Measurements from ENCODE around the gene LTBP3. TPM values are rescaled to one million over a fixed set of nuclear protein-coding genes. Genes with fewer than 3 reads are reported as not detected.

The LTBP3 gene
- total RNA-seq, 1 experiment from 2014 or later = 166 TPM

- H3K4me1 Mint-ChIP-seq (ENCODE audit: low read depth, unreplicated experiment) = peaks cover 37% of the 10 kb centered on the region
Observed at GRCh38 chr11:65497141-65498041, 60.8 kb downstream of the LTBP3 start.

DNA sequence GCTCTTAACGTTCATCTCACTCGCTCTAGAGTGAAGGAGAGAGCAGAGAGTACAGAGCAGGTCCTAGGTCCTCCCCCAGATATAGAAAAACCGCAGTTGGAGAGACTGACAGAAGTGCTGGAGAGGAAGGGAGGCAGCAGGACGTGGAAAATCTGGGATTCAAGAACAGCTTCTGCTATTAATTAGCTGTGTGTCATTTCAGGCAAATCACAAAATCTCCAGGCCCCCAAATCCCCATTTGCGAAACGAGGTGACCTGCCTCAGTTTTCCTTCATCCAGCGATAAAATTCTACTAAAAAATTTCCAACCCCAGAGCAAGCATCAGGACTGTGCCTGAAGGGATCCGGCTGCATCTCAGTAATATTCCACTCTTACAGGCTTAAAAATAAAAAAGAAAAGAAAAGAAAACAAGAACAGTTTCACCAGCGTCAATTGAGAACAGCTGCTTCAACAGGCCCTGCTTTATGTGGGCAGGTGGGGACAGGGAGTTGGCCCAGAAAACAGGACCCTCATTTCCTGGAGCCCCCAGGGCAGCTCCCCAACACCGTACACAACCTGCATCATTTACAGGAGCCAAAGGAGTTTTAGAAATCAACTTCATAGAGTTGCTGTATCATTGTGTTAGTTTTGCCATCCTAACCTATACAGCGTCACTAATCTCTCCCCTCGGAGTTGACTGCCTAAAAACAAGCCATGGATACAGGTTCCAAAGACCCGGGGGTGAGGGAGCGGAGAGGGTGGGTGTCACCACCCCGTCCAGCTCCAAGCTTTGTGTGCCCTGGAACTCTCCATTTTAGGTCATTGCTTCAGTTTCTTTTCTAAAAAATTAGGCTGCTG is 61.6 kb downstream of the LTBP3 start:
- CTCF ChIA-PET = interaction anchor here (0.5 to 3.6 kb wide), 7 partner anchors 9 to 28 kb away, joined by 3 to 41 read pairs (median 3); no protein-coding TSS in a partner anchor
- Mint-ChIP-seq H3K27ac (ENCODE audit: unreplicated experiment) (no peak overlapping the region), H3K4me1 (ENCODE audit: low read depth, unreplicated experiment) (peaks cover 46% of the 10 kb centered on the region), H3K9me3 (ENCODE audit: low read depth, unreplicated experiment) (no peaks in the 10 kb centered on the region), H3K36me3 (ENCODE audit: insufficient read depth, unreplicated experiment) (peaks cover 23% of the 10 kb centered on the region), H3K27me3 (ENCODE audit: unreplicated experiment) (no peaks in the 10 kb centered on the region), H3K4me3 (ENCODE audit: low read depth, unreplicated experiment) (no peak overlapping the region)
- BruUV-seq (replicated peaks) = TSS peak; percentile 67
- intact Hi-C loops (cut with micrococcal nuclease; ENCODE audit: unreplicated experiment) = no loop called here
- DNase-seq = no peak
- no peak for TF ChIP-seq CTCF (IDR thresholded peaks at IDR 0.05; ENCODE audit: unreplicated experiment)

More at GRCh38 chr11:65497141-65498041, 60.8 kb downstream of the LTBP3 start:
- peaks cover 15% of the 10 kb centered on the region for H3K36me3 Mint-ChIP-seq (ENCODE audit: insufficient read depth, unreplicated experiment)
- intact Hi-C loops (cut with micrococcal nuclease; ENCODE audit: unreplicated experiment) = no loop called here
- BruUV-seq (replicated peaks) = no TSS peak
- no peak overlapping the region for H3K4me3 Mint-ChIP-seq (ENCODE audit: low read depth, unreplicated experiment)
- H3K9me3 Mint-ChIP-seq (ENCODE audit: low read depth, unreplicated experiment) = no peaks in the 10 kb centered on the region
- CTCF ChIA-PET = interaction anchor here (0.5 to 3.6 kb wide), 7 partner anchors 9 to 29 kb away, joined by 3 to 41 read pairs (median 4); no protein-coding TSS in a partner anchor
- no peak overlapping the region for H3K27ac Mint-ChIP-seq (ENCODE audit: unreplicated experiment)
- DNase-seq = peak; percentile 99
- no peaks in the 10 kb centered on the region for H3K27me3 Mint-ChIP-seq (ENCODE audit: unreplicated experiment)
- no peak for TF ChIP-seq CTCF (IDR thresholded peaks at IDR 0.05; ENCODE audit: unreplicated experiment)

DNA sequence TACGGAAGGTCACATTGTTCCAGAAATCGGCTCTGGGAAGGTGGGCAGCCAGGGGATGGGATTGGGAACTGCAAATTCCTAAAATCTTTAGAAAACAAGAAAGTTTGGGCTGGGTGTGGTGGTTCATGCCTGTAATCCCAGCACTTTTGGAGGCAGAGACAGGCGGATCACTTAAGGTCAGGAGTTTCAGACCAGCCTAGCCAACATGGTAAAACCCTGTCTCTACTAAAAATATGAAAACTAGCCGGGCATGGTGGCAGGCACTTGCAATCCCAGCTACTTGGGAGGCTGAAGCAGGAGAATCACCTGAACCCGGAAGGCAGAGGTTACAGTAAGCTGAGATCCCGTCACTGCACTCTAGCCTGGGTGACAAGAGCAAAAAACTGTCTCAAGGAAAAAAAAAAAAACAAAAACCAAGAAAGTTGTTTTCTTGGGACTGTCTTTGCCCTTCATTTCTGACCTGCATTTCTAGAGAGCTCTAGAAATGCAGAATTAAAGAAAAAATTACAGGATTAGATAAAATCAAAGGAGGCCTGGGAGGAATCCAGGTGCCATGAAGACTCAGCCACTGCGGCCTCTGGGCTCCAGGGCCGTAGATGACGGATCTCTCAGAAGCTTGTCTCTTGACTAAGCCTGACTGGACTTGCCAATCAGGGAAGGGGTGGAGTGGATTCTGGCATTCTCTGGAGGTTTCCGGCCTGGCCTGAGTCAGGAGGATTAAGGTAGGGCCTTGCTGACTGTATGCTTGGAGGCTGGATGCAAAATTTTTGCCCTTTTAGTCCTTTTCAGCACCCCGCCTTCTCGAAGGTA is 64.6 kb downstream of the LTBP3 start:
- H3K4me3 Mint-ChIP-seq (ENCODE audit: low read depth, unreplicated experiment) = no peak overlapping the region
- peaks cover 76% of the 10 kb centered on the region for H3K4me1 Mint-ChIP-seq (ENCODE audit: low read depth, unreplicated experiment)
- no peak for DNase-seq
- no peaks in the 10 kb centered on the region for H3K27me3 Mint-ChIP-seq (ENCODE audit: unreplicated experiment)
- peaks cover 44% of the 10 kb centered on the region for H3K36me3 Mint-ChIP-seq (ENCODE audit: insufficient read depth, unreplicated experiment)
- intact Hi-C loops (cut with micrococcal nuclease; ENCODE audit: unreplicated experiment) = no loop called here
- no peak for TF ChIP-seq CTCF (IDR thresholded peaks at IDR 0.05; ENCODE audit: unreplicated experiment)
- CTCF ChIA-PET = interaction anchor here (1.0 to 3.0 kb wide), 2 partner anchors 14 to 16 kb away, joined by 6 to 23 read pairs; no protein-coding TSS in a partner anchor
- BruUV-seq (replicated peaks) = no TSS peak
- no peaks in the 10 kb centered on the region for H3K9me3 Mint-ChIP-seq (ENCODE audit: low read depth, unreplicated experiment)
- peak overlapping the region; percentile 87 for H3K27ac Mint-ChIP-seq (ENCODE audit: unreplicated experiment)
